Activated CD8-positive, alpha-beta memory T cell treated with anti-CD3 and anti-CD28 coated beads for 1 hour (primary cell): ENCODE data around the gene HNRNPUL2.
"Not testable (repeated sequence)": the region's sequence is repeated elsewhere in the genome, so short reads cannot be mapped to it uniquely, and the experiment has no call there.

ENCODE experiments used
- DNase-seq, 2 donors: peaks; one replicate each; pipeline ENCODE4 v3.0.0-alpha.2; 2020; ENCODE audit warnings: low read depth in 1 of 2; ENCODE audit errors: extremely low read depth in 1 of 2

HNRNPUL2 gene

GRCh38 chr11:62727165-62727871 is at the start of gene HNRNPUL2:
Gene HNRNPUL2 (minus strand): TSS chr11:62727457. CDS start chr11:62727156, 301 bp downstream.
- peak; percentile 96 to 97 for DNase-seq

GRCh38 chr11:62775646-62776045 is 48.4 kb upstream of the HNRNPUL2 start:
- DNase-seq, result no peak

- DNase-seq, result no peak
These were observed 47.1 kb upstream of the HNRNPUL2 start for GRCh38 chr11:62774407-62774806.

- peak; percentile 70 to 80 for DNase-seq
These were observed 44.1 kb upstream of the HNRNPUL2 start, which contains the start of gene TAF6L for GRCh38 chr11:62771144-62772021. Gene TAF6L (plus strand): TSS chr11:62771396. CDS start chr11:62775784, 4,388 bp downstream.

- DNase-seq, result no peak
These were observed 43.5 kb upstream of the HNRNPUL2 start for GRCh38 chr11:62770778-62771143.

GRCh38 chr11:62760867-62761227 is 33.6 kb upstream of the HNRNPUL2 start:
- not testable (repeated sequence) for DNase-seq

- DNase-seq, result no peak
These were observed 30.9 kb upstream of the HNRNPUL2 start for GRCh38 chr11:62757846-62758788.

- no peak for DNase-seq
These were observed 27.9 kb upstream of the HNRNPUL2 start for GRCh38 chr11:62755086-62755615.

GRCh38 chr11:62753736-62754603 is 26.7 kb upstream of the HNRNPUL2 start, which contains the start of gene ZBTB3:
Gene ZBTB3 (minus strand): TSS chr11:62754160. CDS start chr11:62753664, 496 bp downstream.
- DNase-seq, result peak; percentile 94 to 95

GRCh38 chr11:62752994-62753735 is 25.9 kb upstream of the HNRNPUL2 start:
- DNase-seq, result no peak

GRCh38 chr11:62752177-62752785 is 25.0 kb upstream of the HNRNPUL2 start:
- no peak for DNase-seq

- DNase-seq, result not testable (repeated sequence)
These were observed 22.7 kb upstream of the HNRNPUL2 start for GRCh38 chr11:62749931-62750330.

- DNase-seq, result no peak
These were observed 20.4 kb upstream of the HNRNPUL2 start for GRCh38 chr11:62747475-62748160.

GRCh38 chr11:62737196-62737595 is 9.9 kb upstream of the HNRNPUL2 start:
- DNase-seq, result no peak

- DNase-seq, result no peak
These were observed 5.6 kb upstream of the HNRNPUL2 start for GRCh38 chr11:62732830-62733229.

- not testable (repeated sequence) for DNase-seq
These were observed 2.8 kb upstream of the HNRNPUL2 start for GRCh38 chr11:62730076-62730475.

- DNase-seq, result peak in 1 of 2 donors; percentile 73
These were observed 1.1 kb upstream of the HNRNPUL2 start, which contains the start of gene TTC9C for GRCh38 chr11:62728171-62728988. Gene TTC9C (plus strand): TSS chr11:62728486. CDS start chr11:62728849, 363 bp downstream.
